Stimulated activated CD8-positive, alpha-beta memory T cell treated with anti-CD3 and anti-CD28 coated beads, Interleukin-4, amount 100 ng/mL, for 48 hours (primary cell): Measurements from ENCODE around the gene KLK7.

Experiments
- DNase-seq: peaks from one replicate; pipeline ENCODE4 v3.0.0-alpha.2; 2020

KLK7 gene

DNA sequence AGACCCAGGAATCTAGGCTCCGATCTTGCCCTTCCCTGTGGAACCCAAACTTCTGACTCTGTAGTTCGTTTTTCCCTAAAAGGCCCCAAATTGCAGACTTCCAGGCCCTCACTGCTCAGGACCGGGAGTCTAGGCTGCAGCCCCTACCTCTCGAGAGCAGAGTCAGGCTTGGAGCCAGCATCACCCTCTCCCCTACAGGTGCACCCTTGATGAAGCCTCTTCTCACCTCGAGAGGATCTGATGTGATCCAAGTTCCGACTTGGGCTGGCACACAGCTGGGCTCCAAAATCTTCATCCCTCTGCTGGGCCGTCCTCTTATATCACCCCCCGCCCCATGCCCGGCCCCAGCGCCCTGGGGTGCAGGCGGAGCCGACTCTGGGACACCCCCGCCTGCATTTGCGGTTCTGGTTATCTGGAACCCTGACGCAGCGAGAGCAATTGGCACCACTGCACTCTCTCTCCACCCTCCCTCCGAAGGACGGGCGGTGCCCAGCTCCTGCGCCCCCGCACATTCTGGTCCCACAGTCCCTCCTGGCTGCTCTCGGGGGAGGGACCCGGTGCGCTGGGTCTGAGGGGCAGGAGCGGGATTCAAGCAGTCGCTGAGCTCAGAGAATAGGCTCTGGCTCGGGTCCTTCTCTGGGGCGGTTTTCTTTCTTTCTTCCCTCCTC, at the start of gene KLK7:
TSS of gene KLK7 (minus strand) at position 293 of the 668 bp plus-strand sequence. CDS start 1,518 bp downstream, outside the sequence.
- no peak for DNase-seq

DNA sequence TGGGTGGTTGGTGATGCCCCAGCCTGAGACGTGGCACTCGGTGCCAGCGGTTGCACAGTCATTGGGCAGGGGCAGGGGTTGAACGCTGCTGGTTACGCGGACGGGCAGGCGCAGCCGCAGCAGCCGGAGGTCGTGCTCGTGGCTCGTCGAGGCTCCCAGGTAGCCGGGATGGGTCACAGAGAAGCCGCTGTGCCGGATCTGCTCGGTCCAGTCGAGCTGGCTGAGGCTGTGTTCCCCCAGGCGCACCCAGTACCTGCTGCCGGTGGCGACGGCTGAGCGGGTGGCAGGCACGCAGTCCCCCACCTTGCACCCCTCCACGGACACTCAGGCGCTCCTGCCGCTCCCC, 48.1 kb upstream of the KLK7 start:
- DNase-seq: no peak

DNA sequence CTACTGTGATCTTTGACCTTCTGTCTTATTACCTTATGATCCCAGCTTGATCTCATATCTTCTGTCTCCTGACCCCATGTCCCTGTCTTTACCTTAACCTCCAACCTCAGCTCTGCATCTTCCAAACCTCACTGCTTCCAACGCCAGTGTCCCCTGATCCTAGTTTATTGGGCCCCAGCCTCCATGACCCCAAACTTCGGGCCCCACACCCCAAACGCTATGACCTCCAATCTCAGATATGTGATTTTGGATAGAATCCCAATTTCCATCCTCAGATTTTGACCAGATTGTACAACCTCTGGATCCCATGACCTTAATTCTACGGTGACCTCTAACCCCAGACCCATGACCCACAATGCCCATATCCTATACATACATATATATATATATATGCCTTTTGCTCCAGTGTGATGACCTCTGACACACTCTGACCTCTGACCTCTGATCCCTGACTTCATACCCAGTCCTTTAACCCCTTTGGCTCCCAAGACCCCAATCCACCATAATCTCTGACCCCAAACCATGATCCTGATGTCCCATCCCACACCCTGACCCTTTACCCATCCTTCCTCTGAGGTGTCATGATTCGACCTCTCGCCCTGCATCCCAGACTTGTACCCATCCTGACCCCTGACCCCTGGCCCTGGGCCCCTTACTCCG, 47.6 kb upstream of the KLK7 start:
- DNase-seq: no peak

DNA sequence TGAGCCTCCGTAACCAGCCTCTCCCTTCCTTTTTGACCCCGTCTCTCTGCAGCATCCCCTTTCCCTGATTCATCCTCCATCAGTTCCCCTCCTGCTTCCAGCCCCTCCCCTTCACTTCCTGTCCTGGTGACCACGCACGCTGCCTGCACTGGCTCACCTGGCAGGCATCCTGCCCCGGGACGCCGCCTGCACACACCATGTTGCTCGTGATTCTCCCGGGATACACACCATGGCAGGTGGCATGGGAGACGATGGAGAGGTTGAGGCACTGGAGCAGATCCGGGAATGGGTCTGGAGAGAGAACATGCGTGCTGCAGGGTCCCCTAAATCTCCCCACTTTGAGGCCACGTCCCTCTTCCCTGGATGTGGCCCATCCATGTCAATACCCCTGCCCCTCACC, 46.9 kb upstream of the KLK7 start:
- no peak for DNase-seq

DNA sequence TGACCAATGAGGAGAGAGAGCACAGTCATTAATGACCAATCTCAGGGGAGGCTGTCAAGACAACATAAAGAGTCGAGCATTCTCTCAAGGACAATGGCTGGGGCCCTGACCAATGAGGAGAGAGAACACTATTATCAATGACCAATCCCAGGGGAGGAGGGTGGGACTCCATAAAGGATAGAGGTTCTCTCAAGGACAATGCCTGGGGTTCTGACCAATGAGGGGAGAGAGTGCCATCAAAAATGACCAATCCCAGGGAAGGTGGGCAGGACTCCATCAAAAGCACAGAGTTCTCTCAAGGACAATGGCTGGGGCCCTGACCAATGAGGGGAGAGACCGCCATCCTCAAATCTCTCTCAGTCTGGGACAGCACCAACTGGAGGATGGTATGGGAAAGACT, 46.0 kb upstream of the KLK7 start:
- DNase-seq: no peak

DNA sequence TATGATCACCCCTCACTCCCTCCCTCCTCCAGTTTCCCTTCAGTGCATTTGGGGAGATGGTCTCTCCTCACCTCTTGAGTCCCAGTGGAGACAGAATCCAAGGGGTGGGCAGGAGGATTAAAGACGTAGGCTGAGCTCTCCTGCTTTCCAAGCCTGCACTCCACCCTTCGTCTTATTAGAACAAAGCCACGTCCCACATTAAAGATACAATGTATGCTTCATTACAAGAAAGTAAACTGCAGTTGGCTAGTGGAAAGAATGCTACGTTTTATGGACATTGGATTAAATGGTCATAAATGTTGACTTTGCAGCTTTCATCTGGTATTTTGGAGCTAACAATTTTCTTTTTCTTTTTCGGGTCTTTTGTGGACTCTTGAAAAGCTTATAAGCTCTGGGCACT, 44.2 kb upstream of the KLK7 start:
- no peak for DNase-seq

DNA sequence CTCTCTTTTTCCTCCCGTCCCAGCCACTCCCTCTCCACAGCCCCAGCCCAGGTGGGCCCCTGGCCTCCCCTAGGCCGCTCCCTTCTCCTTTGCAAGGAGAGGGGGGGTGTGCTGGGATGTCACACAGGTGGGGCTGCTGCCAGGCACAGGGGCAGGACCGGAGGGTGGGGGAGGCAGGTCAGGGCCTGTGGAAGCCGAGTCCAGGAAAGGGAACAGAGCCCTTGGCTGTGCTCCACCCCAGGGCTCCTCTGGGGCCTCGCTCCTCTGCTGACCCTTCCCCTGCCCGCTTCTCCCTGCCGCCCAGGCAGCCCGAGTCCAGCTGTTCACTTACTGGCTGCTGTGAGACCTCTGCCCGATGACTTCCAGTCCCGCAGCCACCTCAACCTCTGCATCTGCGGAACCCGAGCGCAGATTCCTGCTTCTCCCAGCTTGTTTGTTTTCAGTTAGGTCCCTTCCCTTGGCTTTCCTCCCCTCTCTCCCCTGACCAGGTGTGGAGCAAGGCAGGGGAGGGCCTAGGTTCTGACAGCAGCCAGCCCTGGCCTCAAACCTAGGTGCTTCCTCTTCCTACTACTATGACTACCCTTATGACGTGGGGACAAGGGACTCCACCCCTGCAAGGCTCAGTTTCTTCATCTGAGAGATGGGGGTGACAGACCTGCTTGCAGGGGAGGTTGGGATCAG, 43.5 kb upstream of the KLK7 start:
- no peak for DNase-seq

DNA sequence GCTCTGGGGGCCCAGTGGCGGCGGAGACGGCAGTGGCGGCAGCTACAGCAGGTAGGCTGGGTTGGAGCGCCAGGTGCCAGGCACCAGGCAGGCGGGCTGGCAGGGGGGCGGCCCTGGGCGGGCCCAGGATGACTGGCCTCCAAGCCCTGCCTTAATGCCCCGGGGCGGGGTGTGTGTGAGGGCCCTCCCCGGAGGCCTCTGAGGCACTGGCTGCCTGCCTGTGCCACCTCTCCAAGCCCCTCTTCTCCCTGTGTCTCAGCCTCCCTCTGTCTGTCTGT, 42.8 kb upstream of the KLK7 start, which contains the start of gene KLK11:
TSS of gene KLK11 (minus strand) at position 63 of the 278 bp plus-strand sequence. CDS start 985 bp downstream, outside the sequence.
- no peak for DNase-seq

DNA sequence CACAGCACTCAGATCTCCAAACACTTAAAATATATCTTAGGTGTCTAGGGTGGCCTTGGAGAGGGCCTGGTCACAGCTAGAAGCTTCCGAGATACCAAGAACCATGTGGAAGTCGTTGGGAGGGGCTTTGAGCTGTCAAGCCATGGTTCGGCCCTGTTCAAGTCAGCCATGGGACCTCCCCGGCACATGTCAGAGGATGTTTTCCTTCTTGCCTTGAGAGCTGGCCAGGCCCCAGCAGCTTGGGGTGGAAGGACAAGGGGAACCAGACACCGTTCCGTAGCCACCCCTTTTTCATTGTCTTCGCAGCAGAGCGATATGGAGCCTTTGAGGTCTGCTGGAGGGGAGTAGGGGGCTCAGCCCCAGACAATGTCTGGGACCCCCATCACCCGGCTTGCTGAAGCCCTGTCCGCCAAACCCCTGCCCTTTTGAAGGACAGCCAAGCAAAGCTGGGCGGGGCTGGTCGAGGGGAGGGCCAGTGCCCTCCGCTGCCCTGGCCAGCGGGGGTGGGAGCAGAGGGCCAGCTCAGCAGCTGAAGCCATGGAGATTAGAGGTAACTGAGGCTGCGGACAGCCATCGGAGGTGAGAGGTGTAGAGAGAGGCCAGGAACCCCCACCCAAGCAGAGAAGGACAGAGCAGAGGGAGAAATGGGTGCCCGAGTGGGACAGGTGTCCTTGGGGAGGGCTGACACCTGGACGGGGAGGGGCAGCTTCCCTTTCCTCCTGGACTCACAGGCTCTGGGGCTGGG, 42.3 kb upstream of the KLK7 start:
- no peak for DNase-seq

DNA sequence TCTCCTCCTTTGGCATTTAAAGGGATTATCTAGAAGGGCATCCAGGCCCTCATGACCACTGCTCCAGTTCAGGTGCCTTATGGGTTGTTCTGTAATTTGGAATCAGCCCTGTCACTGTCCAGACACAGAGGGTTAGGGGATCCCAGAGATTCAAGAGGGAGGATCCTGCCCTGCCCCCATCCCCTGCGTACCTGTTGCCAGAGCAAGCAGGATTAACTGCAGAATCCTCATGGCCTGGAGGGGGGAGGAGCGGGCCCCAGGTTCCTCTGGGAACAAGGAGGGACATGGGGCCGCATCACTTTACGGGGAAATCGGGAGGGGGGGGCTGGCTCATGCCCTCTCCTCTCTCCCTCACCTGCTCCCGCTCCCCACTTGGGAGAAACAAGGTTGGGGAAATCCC, 41.7 kb upstream of the KLK7 start:
- DNase-seq: no peak

DNA sequence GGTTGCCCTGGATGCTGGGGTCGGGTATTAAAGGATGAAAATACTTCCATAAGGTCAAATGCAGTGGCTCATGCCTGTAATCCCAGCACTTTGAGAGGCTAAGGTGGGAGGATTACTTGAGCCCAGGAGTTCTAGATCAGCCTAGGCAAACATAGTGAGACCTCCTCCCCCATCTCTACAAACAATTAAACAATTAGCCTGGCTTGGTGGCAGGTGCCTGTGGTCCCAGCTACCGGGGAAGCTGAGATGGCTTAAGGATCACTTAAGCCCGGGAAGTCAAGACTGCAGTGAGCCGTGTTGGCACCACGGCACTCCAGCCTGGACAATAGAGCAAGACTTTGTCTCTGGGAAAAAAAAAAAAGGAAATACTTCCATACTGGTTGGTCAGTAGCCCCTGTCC, 41.2 kb upstream of the KLK7 start:
- DNase-seq: no peak

DNA sequence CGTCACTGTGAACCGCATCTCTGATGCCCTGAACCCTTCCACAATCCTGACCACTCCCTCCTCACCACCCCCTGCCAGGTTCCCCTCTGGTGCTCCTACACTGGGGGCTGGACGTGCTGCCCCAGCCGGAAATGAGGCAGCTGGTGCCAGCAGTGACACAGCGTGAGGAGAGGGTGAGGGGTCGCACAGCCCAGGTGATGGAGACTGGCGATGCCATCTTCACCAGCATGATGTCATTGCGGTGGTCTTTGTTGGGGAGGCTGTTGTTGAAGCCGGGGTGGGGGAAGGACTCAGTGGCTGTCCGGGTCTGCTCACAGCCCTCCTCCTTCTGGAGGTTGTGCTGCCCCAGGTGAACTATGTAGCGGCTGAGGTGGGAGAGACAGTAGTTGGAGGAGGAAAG, 40.2 kb upstream of the KLK7 start:
- DNase-seq: no peak

DNA sequence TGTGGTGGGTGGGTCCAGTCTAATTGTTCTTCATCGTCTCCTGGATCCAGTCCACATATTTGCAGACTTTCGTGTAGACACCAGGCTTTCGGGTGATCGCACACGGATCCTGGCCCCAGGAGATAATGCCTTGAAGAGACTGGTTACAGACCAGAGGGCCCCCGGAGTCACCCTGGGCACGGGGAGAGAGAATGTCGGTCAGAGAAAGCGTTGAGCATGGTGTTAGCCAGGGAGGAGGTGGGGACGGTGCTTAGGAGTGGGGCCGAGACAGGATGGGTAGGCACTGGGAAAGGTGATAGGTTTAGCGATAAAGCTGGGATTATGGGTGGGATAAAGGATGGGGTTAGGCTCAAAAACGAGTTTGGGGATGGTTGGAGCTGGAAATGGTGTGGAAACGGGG, 38.8 kb upstream of the KLK7 start:
- no peak for DNase-seq

DNA sequence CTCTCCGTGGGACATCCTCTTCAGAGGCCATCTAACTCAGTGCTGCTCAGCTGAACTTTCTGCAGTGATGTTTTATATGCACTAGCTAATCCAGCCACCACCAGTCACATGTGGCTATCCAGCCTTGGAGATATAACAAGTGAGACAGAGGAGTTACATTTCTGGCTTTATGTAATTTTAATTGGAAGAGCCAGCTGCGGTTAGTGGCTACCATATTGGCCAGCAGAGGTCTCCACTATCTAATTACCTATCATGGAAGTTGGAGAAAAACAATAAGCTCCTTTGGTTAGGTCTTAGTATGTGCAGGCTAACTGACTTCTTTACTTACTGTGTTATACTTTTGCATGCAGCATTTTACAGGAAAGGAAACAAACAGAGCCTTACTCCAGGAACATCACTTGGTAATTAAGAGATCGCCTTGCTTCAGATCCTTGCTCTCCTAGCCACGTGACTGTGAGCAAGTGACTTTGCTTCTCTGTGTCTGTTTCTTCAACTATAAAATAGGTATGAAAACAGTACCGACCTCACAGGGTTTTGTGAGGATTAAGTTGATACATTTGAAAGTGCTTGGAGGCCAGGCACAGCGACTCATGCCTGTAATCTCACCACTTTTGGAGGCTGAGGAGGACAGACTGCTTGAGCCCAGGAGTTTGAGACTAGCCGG, 37.4 kb upstream of the KLK7 start:
- DNase-seq: no peak

DNA sequence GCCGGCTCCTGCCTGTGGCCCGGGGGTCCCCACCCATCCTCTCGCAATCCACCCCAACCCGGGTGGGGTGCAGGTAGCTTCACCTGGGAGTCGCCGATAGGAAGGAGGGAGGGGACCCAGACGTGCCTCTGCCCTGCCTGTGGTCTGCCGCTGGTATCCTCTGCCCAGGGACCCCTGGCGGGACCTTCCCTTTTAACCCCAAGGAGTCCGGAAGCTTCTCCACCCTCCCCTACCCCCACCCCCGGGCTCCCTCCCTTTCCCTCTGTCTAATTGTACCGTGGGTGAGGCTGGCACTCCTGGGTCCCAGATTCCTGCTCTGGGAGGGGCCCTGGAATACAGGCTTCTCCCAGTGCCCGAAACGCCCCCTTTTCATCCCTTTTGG, 35.8 kb upstream of the KLK7 start, which contains the start of gene KLK10:
TSS of gene KLK10 (minus strand) at position 166 of the 382 bp plus-strand sequence. CDS start 579 bp downstream, outside the sequence.
- DNase-seq: no peak

DNA sequence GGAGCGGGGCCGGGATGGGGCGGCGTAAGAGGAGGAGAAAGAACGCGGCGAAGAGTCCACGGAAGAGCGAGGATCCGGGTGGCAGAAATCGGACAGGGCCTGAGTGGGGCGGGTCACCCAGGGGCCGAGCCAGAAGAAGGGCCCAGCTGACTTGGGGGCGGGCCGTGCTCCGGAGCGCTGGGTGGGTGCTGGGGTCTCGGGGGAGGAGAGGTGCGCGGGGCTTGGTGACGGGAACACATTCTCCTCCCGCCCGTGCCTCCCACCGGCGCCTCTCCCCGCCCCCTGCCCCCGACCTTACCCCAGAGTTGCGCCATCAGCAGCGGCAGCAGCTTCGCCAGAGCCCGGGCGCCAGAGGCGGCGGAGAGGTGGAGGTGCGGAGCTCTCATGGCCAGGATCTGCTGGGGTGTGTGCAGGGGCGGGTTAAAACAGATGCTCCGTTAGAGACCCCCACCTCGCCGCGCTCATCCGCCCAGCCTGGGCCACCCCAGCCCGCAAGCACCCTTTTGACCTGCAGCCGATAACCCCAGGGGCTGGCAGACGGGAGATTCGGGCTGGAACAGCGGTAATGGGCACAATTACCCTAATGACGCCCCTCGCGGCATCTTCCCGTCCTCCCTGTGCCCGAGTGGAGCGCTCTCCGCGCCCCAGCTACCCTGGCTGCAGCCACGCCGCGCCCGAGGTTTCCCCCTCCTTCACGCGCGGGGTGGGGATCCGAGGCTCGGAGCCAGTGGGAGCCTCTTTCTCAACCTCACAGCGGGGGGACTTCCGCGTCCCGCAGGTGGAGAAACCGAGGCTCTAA, 35.2 kb upstream of the KLK7 start:
- no peak for DNase-seq

DNA sequence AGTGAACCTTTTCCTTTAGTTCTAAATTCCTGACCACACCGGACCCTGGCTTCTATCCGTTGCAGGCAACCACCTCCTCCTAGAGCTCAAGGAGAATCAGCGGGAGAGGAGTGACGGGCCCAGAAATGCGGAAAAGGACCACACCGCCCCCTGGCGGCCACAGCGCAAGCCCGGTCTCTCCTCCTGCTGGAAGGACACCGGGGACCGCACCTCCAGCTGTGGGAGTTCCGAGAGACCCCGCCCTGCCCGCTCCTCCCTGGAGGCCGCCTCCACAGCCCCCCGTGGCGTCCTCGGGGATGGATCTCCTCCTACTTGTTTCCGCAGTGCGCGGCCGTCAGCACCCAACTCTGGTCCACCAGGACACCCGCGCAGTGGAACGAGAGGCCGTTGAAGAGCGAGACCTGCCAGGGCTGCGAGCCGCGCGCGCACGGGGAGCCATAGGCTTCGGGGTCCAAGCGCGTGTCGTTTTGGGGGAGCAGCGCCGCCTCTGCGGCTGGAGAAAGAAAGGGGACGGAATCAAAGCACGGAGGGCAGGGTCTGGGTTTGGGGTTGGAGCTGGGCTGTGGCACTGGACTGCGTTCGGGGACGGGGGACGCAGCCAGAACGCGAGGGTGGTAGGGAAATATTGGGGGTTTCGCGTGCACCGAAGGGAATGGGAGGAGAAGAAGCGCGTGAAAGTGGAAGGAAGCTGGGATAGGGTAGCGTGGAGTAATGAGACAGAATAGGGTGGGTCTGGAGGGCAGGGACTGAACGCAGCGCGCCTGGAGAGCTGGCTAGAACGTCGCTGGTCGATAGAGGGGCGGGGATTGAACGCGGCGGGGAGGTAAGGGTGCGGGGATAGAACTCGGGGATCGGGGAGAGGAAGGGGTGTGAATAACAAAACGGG, 33.3 kb upstream of the KLK7 start:
- peak; percentile 89 for DNase-seq

DNA sequence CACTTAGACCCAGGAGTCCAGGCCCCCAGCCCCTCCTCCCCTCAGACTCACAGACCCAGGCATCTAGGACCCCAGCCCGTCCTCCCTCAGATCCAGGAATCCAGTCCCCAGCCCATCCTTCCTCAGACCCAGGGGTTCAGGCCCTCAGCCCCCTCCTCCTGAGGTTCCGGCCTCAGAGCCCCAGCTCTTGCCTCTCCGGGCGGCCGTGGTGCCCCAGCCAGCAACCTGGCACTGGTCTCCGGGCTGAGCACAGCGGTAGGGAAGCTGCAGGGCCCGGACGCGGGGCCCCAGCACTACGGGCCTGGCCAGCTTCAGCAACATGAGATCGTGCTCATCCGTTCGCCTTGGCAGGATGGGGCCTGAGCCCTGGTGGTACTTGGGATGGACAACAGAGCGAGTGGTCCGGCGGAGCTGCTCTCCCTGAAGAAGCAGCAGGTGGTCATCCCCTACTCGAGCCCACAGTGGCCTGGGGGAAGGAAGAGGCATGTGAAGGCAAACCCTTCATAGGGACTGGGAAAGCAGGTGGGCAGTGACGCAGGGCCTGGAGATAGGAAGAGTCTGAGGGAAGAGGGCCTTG, 32.1 kb upstream of the KLK7 start:
- DNase-seq: no peak

DNA sequence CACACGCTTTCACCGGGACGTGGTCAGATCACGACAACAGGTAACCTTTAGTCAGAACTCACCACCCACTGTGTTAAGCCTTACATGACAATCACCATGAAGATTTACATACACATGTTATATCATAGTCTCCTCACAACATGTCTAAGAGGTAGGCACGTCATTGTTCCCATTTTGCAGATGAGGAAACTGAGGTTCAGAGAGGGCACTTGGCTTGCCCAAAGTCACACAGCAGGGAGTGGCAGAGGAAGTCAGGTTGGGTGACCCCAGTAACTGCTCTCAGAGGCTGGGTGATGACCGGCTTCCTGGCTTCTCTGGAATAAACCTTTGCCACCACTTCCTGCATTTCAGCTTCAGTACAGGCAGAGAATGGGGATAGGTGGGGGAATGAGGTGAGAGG, 30.5 kb upstream of the KLK7 start:
- no peak for DNase-seq

DNA sequence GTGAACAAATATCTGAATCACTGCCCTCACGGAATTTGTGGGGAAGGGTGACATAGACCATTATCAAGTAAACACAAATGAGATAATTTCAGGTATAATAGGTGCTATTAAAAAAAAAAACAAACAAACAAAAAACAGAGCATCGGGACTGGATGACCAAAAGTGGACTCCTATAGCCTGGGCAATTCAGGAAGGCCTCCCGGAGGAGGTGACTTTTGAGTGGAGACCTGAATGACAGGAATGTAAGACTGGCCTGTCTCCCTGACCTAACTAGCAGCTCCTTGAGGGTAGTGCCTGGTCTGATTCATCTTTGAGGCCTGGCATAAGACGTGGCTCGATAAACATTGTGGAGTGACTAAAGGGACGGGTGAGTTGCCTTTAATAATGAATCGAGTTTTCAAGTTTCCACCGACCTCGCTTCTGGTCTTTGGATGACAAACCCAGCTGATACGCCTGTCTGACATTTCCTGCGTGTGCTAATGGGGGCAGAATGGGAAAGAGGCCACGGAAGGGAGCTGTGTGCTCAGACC, 29.0 kb upstream of the KLK7 start:
- DNase-seq: no peak
